22Rv1 (cell line): ENCODE data around the gene MEPCE.

Experiments used
- H3K27ac ChIP-seq: fragments of 450-650 bp; 2 replicates; pipeline ENCODE4 v1.5.1; 2017
- CTCF ChIP-seq: fragments of 450-650 bp; IDR thresholded peaks from 2 replicates; pipeline ENCODE4 v1.5.1; 2017; ENCODE audit warnings: mild to moderate bottlenecking
- ZFX ChIP-seq: fragments of 450-650 bp; IDR thresholded peaks from 2 replicates; pipeline ENCODE4 v1.6.1; 2017; ENCODE audit warnings: antibody characterized with exemption, borderline replicate concordance

MEPCE gene

GRCh38 chr7:100431286-100431735 lies 1.7 kb downstream of the MEPCE start:
- TF ChIP-seq ZFX (no peak), CTCF (no peak)
- peak overlapping the region; percentile 100 for H3K27ac ChIP-seq

- H3K27ac ChIP-seq = peak overlapping the region; percentile 100
- no peak for TF ChIP-seq CTCF
- TF ChIP-seq ZFX = no peak
Measured at GRCh38 chr7:100432053-100432452, 2.4 kb downstream of the MEPCE start.

- no peak for TF ChIP-seq CTCF
- no peak for TF ChIP-seq ZFX
- H3K27ac ChIP-seq = peak overlapping the region; percentile 100
Measured at GRCh38 chr7:100432621-100433275, 3.1 kb downstream of the MEPCE start.

- H3K27ac ChIP-seq = peak overlapping the region; percentile 100
- TF ChIP-seq CTCF = no peak
- no peak for TF ChIP-seq ZFX
Measured at GRCh38 chr7:100433276-100433591, 3.6 kb downstream of the MEPCE start.

- peak overlapping the region; percentile 100 for H3K27ac ChIP-seq
- TF ChIP-seq CTCF (no peak), ZFX (no peak)
Measured at GRCh38 chr7:100433592-100434296, 4.1 kb downstream of the MEPCE start.

GRCh38 chr7:100434297-100435144 lies 4.9 kb downstream of the MEPCE start:
- peak overlapping the region; percentile 100 for H3K27ac ChIP-seq
- TF ChIP-seq ZFX = no peak

GRCh38 chr7:100435401-100436304 lies 6.0 kb downstream of the MEPCE start:
- peak overlapping the region; percentile 100 for H3K27ac ChIP-seq
- no peak for TF ChIP-seq ZFX
- TF ChIP-seq CTCF = no peak
